ENCODE measurements around the gene CASKIN1.

DNA sequence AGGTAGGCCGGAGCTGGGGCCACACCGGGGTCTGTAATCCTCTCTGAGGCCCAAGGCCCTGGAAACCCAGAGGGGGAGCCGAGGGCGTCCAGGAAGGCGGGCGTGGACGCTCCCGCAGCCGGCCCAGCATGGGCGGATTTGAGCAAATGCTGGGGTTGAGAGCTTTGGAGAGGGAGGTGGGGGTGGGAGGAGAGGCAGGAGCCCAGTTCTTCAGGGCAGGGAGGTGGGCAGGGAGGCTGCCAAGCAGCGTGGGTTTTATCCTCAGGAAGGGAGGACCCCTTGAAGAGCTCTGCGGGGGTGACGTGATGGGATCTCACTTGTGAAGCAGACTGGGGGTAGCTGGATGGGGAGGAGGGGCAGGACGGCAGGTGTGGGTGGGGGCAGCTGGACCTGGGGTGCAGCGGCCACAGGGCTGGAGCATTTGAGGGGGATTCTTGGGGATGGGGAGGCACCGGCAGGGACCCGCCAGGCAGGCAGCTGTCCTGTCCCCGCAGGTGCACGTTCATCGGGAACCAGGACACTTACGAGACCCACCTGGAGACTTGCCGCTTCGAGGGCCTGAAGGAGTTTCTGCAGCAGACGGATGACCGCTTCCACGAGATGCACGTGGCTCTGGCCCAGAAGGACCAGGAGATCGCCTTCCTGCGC is 23.6 kb downstream of the CASKIN1 start:
- TF ChIP-seq POLR2A (IDR thresholded peaks at IDR 0.05) (no peak), EP300 (IDR thresholded peaks at IDR 0.05) (no peak), POLR2AphosphoS5 (IDR thresholded peaks at IDR 0.05) (no peak)
- TF ChIP-seq, protein P1, sequence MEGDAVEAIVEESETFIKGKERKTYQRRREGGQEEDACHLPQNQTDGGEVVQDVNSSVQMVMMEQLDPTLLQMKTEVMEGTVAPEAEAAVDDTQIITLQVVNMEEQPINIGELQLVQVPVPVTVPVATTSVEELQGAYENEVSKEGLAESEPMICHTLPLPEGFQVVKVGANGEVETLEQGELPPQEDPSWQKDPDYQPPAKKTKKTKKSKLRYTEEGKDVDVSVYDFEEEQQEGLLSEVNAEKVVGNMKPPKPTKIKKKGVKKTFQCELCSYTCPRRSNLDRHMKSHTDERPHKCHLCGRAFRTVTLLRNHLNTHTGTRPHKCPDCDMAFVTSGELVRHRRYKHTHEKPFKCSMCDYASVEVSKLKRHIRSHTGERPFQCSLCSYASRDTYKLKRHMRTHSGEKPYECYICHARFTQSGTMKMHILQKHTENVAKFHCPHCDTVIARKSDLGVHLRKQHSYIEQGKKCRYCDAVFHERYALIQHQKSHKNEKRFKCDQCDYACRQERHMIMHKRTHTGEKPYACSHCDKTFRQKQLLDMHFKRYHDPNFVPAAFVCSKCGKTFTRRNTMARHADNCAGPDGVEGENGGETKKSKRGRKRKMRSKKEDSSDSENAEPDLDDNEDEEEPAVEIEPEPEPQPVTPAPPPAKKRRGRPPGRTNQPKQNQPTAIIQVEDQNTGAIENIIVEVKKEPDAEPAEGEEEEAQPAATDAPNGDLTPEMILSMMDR (IDR thresholded peaks at IDR 0.05): no peak

Measured in stomach (tissue), 4 donors.